Measurements from ENCODE around the gene UNC79.

UNC79 gene

GRCh38 chr14:93725002-93725582, 294.4 kb downstream of the UNC79 start:
- ATAC-seq, result no peak
- TF ChIP-seq ZNF565 (CRISPR knock-in tag; conservative IDR thresholded peaks at IDR 0.05; ENCODE audit: low read depth), result no peak
- TF ChIP-seq POU6F1 (CRISPR knock-in tag; IDR thresholded peaks at IDR 0.05; ENCODE audit: borderline replicate concordance, low read depth), result no peak
- no peak for TF ChIP-seq ZNF70 (CRISPR knock-in tag; IDR thresholded peaks at IDR 0.05)

GRCh38 chr14:93725993-93726392, 295.3 kb downstream of the UNC79 start:
- no peak for ATAC-seq
- TF ChIP-seq CSRNP3 (CRISPR knock-in tag; IDR thresholded peaks at IDR 0.05) (no peak), GLIS3 (CRISPR knock-in tag; IDR thresholded peaks at IDR 0.05) (no peak), BACH2 (CRISPR knock-in tag; IDR thresholded peaks at IDR 0.05; ENCODE audit: borderline replicate concordance) (no peak), ZNF565 (CRISPR knock-in tag; conservative IDR thresholded peaks at IDR 0.05; ENCODE audit: low read depth) (no peak), ZFP3 (CRISPR knock-in tag; IDR thresholded peaks at IDR 0.05) (no peak), PATZ1 (CRISPR knock-in tag; IDR thresholded peaks at IDR 0.05; ENCODE audit: borderline replicate concordance) (no peak), ISL1 (CRISPR knock-in tag; IDR thresholded peaks at IDR 0.05) (no peak), ZFP30 (CRISPR knock-in tag; IDR thresholded peaks at IDR 0.05) (no peak), TOX (CRISPR knock-in tag; IDR thresholded peaks at IDR 0.05; ENCODE audit: borderline replicate concordance) (no peak), SNAI2 (CRISPR knock-in tag; IDR thresholded peaks at IDR 0.05) (no peak), TSHZ2 (CRISPR knock-in tag; IDR thresholded peaks at IDR 0.05) (no peak), ZC3H10 (CRISPR knock-in tag; IDR thresholded peaks at IDR 0.05) (no peak), ARNTL (CRISPR knock-in tag; IDR thresholded peaks at IDR 0.05; ENCODE audit: borderline replicate concordance, low read depth) (no peak)

GRCh38 chr14:93727039-93727740, 296.5 kb downstream of the UNC79 start:
- TF ChIP-seq CREB5 (CRISPR knock-in tag; IDR thresholded peaks at IDR 0.05; ENCODE audit: low read depth) (no peak), ZFP3 (CRISPR knock-in tag; IDR thresholded peaks at IDR 0.05) (no peak), TOX (CRISPR knock-in tag; IDR thresholded peaks at IDR 0.05; ENCODE audit: borderline replicate concordance) (no peak), ZNF70 (CRISPR knock-in tag; IDR thresholded peaks at IDR 0.05) (no peak), PPARA (CRISPR knock-in tag; IDR thresholded peaks at IDR 0.05; ENCODE audit: borderline replicate concordance) (no peak), TCF4 (CRISPR knock-in tag; IDR thresholded peaks at IDR 0.05; ENCODE audit: borderline replicate concordance) (no peak), OSR1 (CRISPR knock-in tag; IDR thresholded peaks at IDR 0.05) (no peak), CSRNP3 (CRISPR knock-in tag; IDR thresholded peaks at IDR 0.05) (no peak), ISL1 (CRISPR knock-in tag; IDR thresholded peaks at IDR 0.05) (no peak), ZNF8 (CRISPR knock-in tag; IDR thresholded peaks at IDR 0.05) (no peak), ZNF565 (CRISPR knock-in tag; conservative IDR thresholded peaks at IDR 0.05; ENCODE audit: low read depth) (no peak), ZC3H10 (CRISPR knock-in tag; IDR thresholded peaks at IDR 0.05) (no peak)
- no peak for ATAC-seq
